Measurements from ENCODE around the gene PPIAL4G.
"Not testable (repeated sequence)": the region's sequence is repeated elsewhere in the genome, so short reads cannot be mapped to it uniquely, and the experiment has no call there.

The PPIAL4G gene

GRCh38 chr1:148512571-148513184 is 29.6 kb upstream of the PPIAL4G start:
- not testable (repeated sequence) for H3K4me1 ChIP-seq (ENCODE audit: low read length); H3K4me2 ChIP-seq (ENCODE audit: low read length); H3K9ac ChIP-seq (ENCODE audit: low read length); H3K4me3 ChIP-seq (ENCODE audit: low read length); H3K27ac ChIP-seq (ENCODE audit: low read length); H3K9me3 ChIP-seq (ENCODE audit: insufficient read depth, low read length); H2AFZ ChIP-seq (ENCODE audit: low read depth, low read length); H3K79me2 ChIP-seq (ENCODE audit: low read length); H3K36me3 ChIP-seq (replicated peaks; ENCODE audit: low read depth, low read length); H3K27me3 ChIP-seq (ENCODE audit: low read depth, low read length); H4K20me1 ChIP-seq (ENCODE audit: insufficient read depth, low read length)

- not testable (repeated sequence) for H2AFZ ChIP-seq (ENCODE audit: low read depth, low read length); H4K20me1 ChIP-seq (ENCODE audit: insufficient read depth, low read length); H3K4me3 ChIP-seq (ENCODE audit: low read length); H3K9ac ChIP-seq (ENCODE audit: low read length); H3K27me3 ChIP-seq (ENCODE audit: low read depth, low read length); H3K4me2 ChIP-seq (ENCODE audit: low read length); H3K79me2 ChIP-seq (ENCODE audit: low read length); H3K4me1 ChIP-seq (ENCODE audit: low read length); H3K27ac ChIP-seq (ENCODE audit: low read length); H3K9me3 ChIP-seq (ENCODE audit: insufficient read depth, low read length); H3K36me3 ChIP-seq (replicated peaks; ENCODE audit: low read depth, low read length)
Observed at GRCh38 chr1:148493933-148494332, 10.8 kb upstream of the PPIAL4G start.

DNA sequence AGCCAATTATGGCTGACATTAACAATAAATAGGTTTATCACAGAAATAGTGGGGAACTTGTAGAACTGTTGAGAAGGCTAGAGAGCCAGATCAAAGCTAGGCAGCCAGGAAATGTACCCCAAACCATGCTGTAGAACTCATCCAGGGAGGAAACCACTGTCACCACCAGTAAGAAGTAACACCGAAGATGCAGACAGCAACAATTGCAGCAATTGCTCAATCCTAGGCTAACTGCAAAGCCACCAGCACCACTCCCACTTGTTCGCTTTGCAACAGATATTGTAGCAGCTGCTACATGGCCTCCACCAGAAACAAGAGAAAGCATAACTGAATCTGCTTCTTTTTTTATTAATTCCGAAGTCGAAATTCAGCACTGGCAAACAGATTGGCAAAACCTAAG is 2.0 kb downstream of the PPIAL4G start:
- not testable (repeated sequence) for H3K9me3 ChIP-seq (ENCODE audit: insufficient read depth, low read length); H3K79me2 ChIP-seq (ENCODE audit: low read length)

DNA sequence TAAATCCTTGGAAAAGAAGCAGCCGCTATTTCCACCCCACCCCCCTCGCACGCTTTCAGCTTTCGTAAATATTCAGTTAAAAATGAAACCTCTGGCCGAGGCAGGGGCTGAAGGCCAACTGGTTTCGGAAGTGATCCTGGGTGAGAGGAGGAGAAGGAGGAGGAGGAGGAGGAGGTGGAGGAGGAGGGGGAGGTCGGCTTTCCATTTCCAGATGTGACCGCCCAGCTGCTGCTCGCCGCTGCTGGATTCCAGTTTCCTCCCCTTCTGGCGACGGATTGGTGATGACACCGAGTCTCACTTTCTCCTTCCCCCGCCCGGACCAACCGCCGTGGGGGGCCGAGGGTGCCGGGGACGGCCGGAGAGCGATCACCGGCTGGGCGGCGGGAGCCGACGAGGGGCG is 23.4 kb downstream of the PPIAL4G start:
- not testable (repeated sequence) for H2AFZ ChIP-seq (ENCODE audit: low read depth, low read length); H3K4me2 ChIP-seq (ENCODE audit: low read length)
- peak overlapping the region; percentile 75; the same call in 1 of the 2 replicates for H3K9ac ChIP-seq (ENCODE audit: low read length)

More for the DNA sequence above, 2.0 kb downstream of the PPIAL4G start:
- H3K4me1 ChIP-seq (ENCODE audit: low read length); H3K27me3 ChIP-seq (ENCODE audit: low read depth, low read length); H3K4me2 ChIP-seq (ENCODE audit: low read length); H3K4me3 ChIP-seq (ENCODE audit: low read length); H3K36me3 ChIP-seq (replicated peaks; ENCODE audit: low read depth, low read length); H4K20me1 ChIP-seq (ENCODE audit: insufficient read depth, low read length); H2AFZ ChIP-seq (ENCODE audit: low read depth, low read length); H3K9ac ChIP-seq (ENCODE audit: low read length); H3K27ac ChIP-seq (ENCODE audit: low read length): not testable (repeated sequence)

GRCh38 chr1:148458901-148459581 is 24.1 kb downstream of the PPIAL4G start:
- not testable (repeated sequence) for H3K27me3 ChIP-seq (ENCODE audit: low read depth, low read length); H3K4me1 ChIP-seq (ENCODE audit: low read length); H3K36me3 ChIP-seq (replicated peaks; ENCODE audit: low read depth, low read length); H4K20me1 ChIP-seq (ENCODE audit: insufficient read depth, low read length); H2AFZ ChIP-seq (ENCODE audit: low read depth, low read length); H3K79me2 ChIP-seq (ENCODE audit: low read length); H3K9me3 ChIP-seq (ENCODE audit: insufficient read depth, low read length)
- peak overlapping the region; percentile 57 for H3K4me2 ChIP-seq (ENCODE audit: low read length)
- peak overlapping the region; percentile 73 for H3K27ac ChIP-seq (ENCODE audit: low read length)
- peak overlapping the region; percentile 76 for H3K4me3 ChIP-seq (ENCODE audit: low read length)
- H3K9ac ChIP-seq (ENCODE audit: low read length): peak overlapping the region; percentile 75

More for the DNA sequence above, 23.4 kb downstream of the PPIAL4G start:
- H3K4me1 ChIP-seq (ENCODE audit: low read length); H3K36me3 ChIP-seq (replicated peaks; ENCODE audit: low read depth, low read length); H3K9me3 ChIP-seq (ENCODE audit: insufficient read depth, low read length); H3K79me2 ChIP-seq (ENCODE audit: low read length); H3K27me3 ChIP-seq (ENCODE audit: low read depth, low read length); H4K20me1 ChIP-seq (ENCODE audit: insufficient read depth, low read length): not testable (repeated sequence)
- Histone ChIP-seq H3K4me3 (ENCODE audit: low read length) (peak overlapping the region; percentile 76), H3K27ac (ENCODE audit: low read length) (peak overlapping the region; percentile 73)

GRCh38 chr1:148458398-148458797 is 24.7 kb downstream of the PPIAL4G start:
- Histone ChIP-seq H3K4me3 (ENCODE audit: low read length) (peak overlapping the region; percentile 71), H3K27ac (ENCODE audit: low read length) (peak overlapping the region; percentile 56), H3K9ac (ENCODE audit: low read length) (peak overlapping the region; percentile 54; the same call in 1 of the 2 replicates), H3K4me2 (ENCODE audit: low read length) (peak overlapping the region; percentile 54)
- H4K20me1 ChIP-seq (ENCODE audit: insufficient read depth, low read length); H3K9me3 ChIP-seq (ENCODE audit: insufficient read depth, low read length); H2AFZ ChIP-seq (ENCODE audit: low read depth, low read length); H3K4me1 ChIP-seq (ENCODE audit: low read length); H3K27me3 ChIP-seq (ENCODE audit: low read depth, low read length); H3K36me3 ChIP-seq (replicated peaks; ENCODE audit: low read depth, low read length); H3K79me2 ChIP-seq (ENCODE audit: low read length): not testable (repeated sequence)

- not testable (repeated sequence) for H3K4me1 ChIP-seq (ENCODE audit: low read length); H3K4me3 ChIP-seq (ENCODE audit: low read length); H3K36me3 ChIP-seq (replicated peaks; ENCODE audit: low read depth, low read length); H3K27ac ChIP-seq (ENCODE audit: low read length); H3K9me3 ChIP-seq (ENCODE audit: insufficient read depth, low read length); H2AFZ ChIP-seq (ENCODE audit: low read depth, low read length); H3K4me2 ChIP-seq (ENCODE audit: low read length); H3K27me3 ChIP-seq (ENCODE audit: low read depth, low read length); H3K79me2 ChIP-seq (ENCODE audit: low read length); H4K20me1 ChIP-seq (ENCODE audit: insufficient read depth, low read length); H3K9ac ChIP-seq (ENCODE audit: low read length)
Observed at GRCh38 chr1:148452845-148453244, 30.3 kb downstream of the PPIAL4G start.

DNA sequence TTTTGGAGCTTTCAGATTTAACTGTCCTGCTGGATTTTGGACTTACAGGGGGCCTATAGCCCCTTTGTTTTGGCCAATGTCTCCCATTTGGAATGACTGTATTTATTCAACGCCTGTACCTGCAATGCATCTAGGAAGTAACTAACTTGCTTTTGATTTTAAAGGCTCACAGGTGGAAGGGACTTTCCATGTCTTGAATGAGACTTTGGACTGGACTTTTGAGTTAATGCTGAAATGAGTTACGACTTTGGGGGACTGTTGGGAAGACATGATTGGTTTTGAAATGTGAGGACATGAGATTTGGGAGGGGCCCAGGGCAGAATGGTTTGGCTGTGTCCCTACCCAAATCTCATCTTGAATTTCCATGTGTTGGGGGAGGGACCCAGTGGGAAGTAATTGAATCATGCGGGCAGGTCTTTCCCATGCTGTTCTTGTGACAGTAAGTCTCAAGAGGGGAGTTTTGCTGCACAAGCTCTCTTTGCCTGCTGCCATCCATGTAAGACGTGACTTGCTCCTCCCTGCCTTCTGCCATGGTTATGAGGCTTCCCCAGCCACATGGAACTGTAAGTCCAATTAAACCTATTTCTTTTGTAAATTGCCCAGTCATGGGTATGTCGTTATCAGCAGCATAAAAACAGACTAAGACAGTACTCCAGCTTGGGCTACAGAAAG is 43.3 kb downstream of the PPIAL4G start:
- H3K9ac ChIP-seq (ENCODE audit: low read length); H3K4me3 ChIP-seq (ENCODE audit: low read length); H3K4me1 ChIP-seq (ENCODE audit: low read length); H4K20me1 ChIP-seq (ENCODE audit: insufficient read depth, low read length); H3K27ac ChIP-seq (ENCODE audit: low read length); H3K27me3 ChIP-seq (ENCODE audit: low read depth, low read length); H3K4me2 ChIP-seq (ENCODE audit: low read length); H3K79me2 ChIP-seq (ENCODE audit: low read length); H3K9me3 ChIP-seq (ENCODE audit: insufficient read depth, low read length); H3K36me3 ChIP-seq (replicated peaks; ENCODE audit: low read depth, low read length); H2AFZ ChIP-seq (ENCODE audit: low read depth, low read length): not testable (repeated sequence)
